Thyroid gland (tissue), 4 donors: ENCODE data around the gene NSMCE1. TPM values are rescaled to one million over a fixed set of nuclear protein-coding genes. Genes with fewer than 3 reads are reported as not detected.

Source experiments
- DNase-seq, 2 donors: peaks; one replicate each; pipeline ENCODE4 v3.0.0-alpha.2; 2019
- H3K27ac ChIP-seq, 3 donors: fragments of 200-600 bp; sonication (generic); 1 replicate in 2 of 3; 2 replicates in 1 of 3; pipeline ENCODE4 v1.5.1; 2016 to 2019; ENCODE audit warnings: mild to moderate bottlenecking in 1 of 3, moderate library complexity in 1 of 3
- H3K27me3 ChIP-seq: fragments of 200-600 bp; sonication (generic); one replicate; pipeline ENCODE4 v1.5.1; 2019
- H3K36me3 ChIP-seq, 2 donors: fragments of 200-600 bp; sonication (generic); one replicate each; pipeline ENCODE4 v1.5.1; 2016 to 2019
- H3K4me1 ChIP-seq, 2 donors: fragments of 200-600 bp; sonication (generic); one replicate each; pipeline ENCODE4 v1.5.1; 2017 to 2019
- H3K4me3 ChIP-seq, 3 donors: fragments of 200-600 bp; sonication (generic); replicated peaks in 1 of 3; 1 replicate in 2 of 3; 2 replicates in 1 of 3; pipeline ENCODE4 v1.5.1; 2016; ENCODE audit warnings: mild to moderate bottlenecking in 1 of 3
- H3K9me3 ChIP-seq: fragments of 200-600 bp; sonication (generic); one replicate; pipeline ENCODE4 v1.5.1; 2017
- CTCF ChIP-seq, 6 experiments: fragments of 200-600 bp in 3 of 6; fragments of 450-650 bp in 3 of 6; sonication (generic) in 3 of 6; IDR thresholded peaks; one replicate each; pipeline ENCODE4 v1.5.1; 2016 to 2019; ENCODE audit warnings: antibody characterized with exemption in 6 of 6, mild to moderate bottlenecking in 2 of 6, inconsistent platforms in 1 of 6, moderate library complexity in 1 of 6
- POLR2A ChIP-seq, 2 donors: fragments of 450-650 bp; IDR thresholded peaks; one replicate each; pipeline ENCODE4 v1.6.1; 2017; ENCODE audit warnings: antibody characterized with exemption in 2 of 2, mild to moderate bottlenecking in 2 of 2, moderate library complexity in 1 of 2
- WGBS, 2 donors: methylation state at CpG; one replicate each; pipeline ENCODE4 v1.1.5; 2017; 5-methylcytosine and 5-hydroxymethylcytosine counted together
- intact Hi-C: fragments of 100-400 bp; cut with DNase I; formaldehyde crosslinking; loops from one replicate; pipeline ENCODE4 v1.15.1; 2023
- total RNA-seq, 4 donors: library from RNA; depleted of rRNA; stranded (reverse); fragments of >200 nt; gene quantifications; one replicate each; pipeline ENCODE4 v1.2.3, GENCODE V29; 2016

NSMCE1 gene
- total RNA-seq, 4 donors from 2014 or later, result 40.5 to 52.6 (median 48.8) TPM

GRCh38 chr16:27312580-27313421 is 44.2 kb upstream of the NSMCE1 start:
- no peak for DNase-seq
- no peaks in the 10 kb centered on the region for H3K27me3 ChIP-seq
- peak overlapping the region in 2 of 3 donors; percentile 66 to 87 for H3K4me3 ChIP-seq
- H3K27ac ChIP-seq, result peak overlapping the region; percentile 47 to 93 (median 92)
- intact Hi-C loops, result no loop called here
- 69 to 70% methylated on average over 11 of the region's 11 CpGs for WGBS, 2 donors
- peaks cover 0 to 27% of the 10 kb centered on the region in 2 donors for H3K4me1 ChIP-seq
- no peaks in the 10 kb centered on the region for H3K9me3 ChIP-seq
- no peaks in the 10 kb centered on the region for H3K36me3 ChIP-seq
- TF ChIP-seq CTCF (IDR thresholded peaks at IDR 0.05) (no peak), POLR2A (IDR thresholded peaks at IDR 0.05) (no peak)

GRCh38 chr16:27311897-27312303 is 43.3 kb upstream of the NSMCE1 start:
- Histone ChIP-seq H3K9me3 (no peaks in the 10 kb centered on the region), H3K27me3 (no peaks in the 10 kb centered on the region), H3K27ac (no peak overlapping the region), H3K36me3 (no peaks in the 10 kb centered on the region), H3K4me1 (peaks cover 0 to 23% of the 10 kb centered on the region in 2 donors), H3K4me3 (no peak overlapping the region)
- DNase-seq, result no peak
- TF ChIP-seq CTCF (IDR thresholded peaks at IDR 0.05) (no peak), POLR2A (IDR thresholded peaks at IDR 0.05) (no peak)
- 81 to 88% methylated on average over 7 of the region's 7 CpGs for WGBS, 2 donors
- intact Hi-C loops, result no loop called here

- no peaks in the 10 kb centered on the region for H3K36me3 ChIP-seq
- TF ChIP-seq CTCF (IDR thresholded peaks at IDR 0.05), result no peak
- TF ChIP-seq POLR2A (IDR thresholded peaks at IDR 0.05), result no peak
- WGBS, 2 donors, result 69 to 72% methylated on average over 8 of the region's 8 CpGs
- H3K27ac ChIP-seq, result no peak overlapping the region
- intact Hi-C loops, result no loop called here
- H3K4me1 ChIP-seq, result peaks cover 0 to 19% of the 10 kb centered on the region in 2 donors
- no peaks in the 10 kb centered on the region for H3K9me3 ChIP-seq
- H3K27me3 ChIP-seq, result no peaks in the 10 kb centered on the region
- H3K4me3 ChIP-seq, result no peak overlapping the region
- no peak for DNase-seq
These were observed 42.9 kb upstream of the NSMCE1 start for GRCh38 chr16:27311448-27311830.

- no peaks in the 10 kb centered on the region for H3K9me3 ChIP-seq
- peaks cover 0 to 13% of the 10 kb centered on the region in 2 donors for H3K4me1 ChIP-seq
- no peaks in the 10 kb centered on the region for H3K36me3 ChIP-seq
- TF ChIP-seq CTCF (IDR thresholded peaks at IDR 0.05), result no peak
- TF ChIP-seq POLR2A (IDR thresholded peaks at IDR 0.05), result no peak
- H3K27me3 ChIP-seq, result no peaks in the 10 kb centered on the region
- intact Hi-C loops, result no loop called here
- WGBS, 2 donors, result 81 to 87% methylated on average over 16 of the region's 16 CpGs
- no peak overlapping the region for H3K27ac ChIP-seq
- no peak for DNase-seq
- H3K4me3 ChIP-seq, result no peak overlapping the region
These were observed 42.2 kb upstream of the NSMCE1 start for GRCh38 chr16:27310576-27311447.
